ENCODE results near the gene KCNA4. TPM values are rescaled to one million over a fixed set of nuclear protein-coding genes. Genes with fewer than 3 reads are reported as not detected.

Gene KCNA4
- total and polyA plus RNA-seq, 2 donors (not counting 3 experiments of a cell fraction or from before 2014, with no cell fraction given): not detected

GRCh38 chr11:30018495-30018894 is 1.7 kb upstream of the KCNA4 start:
- no peaks in the 10 kb centered on the region for H3K79me2 ChIP-seq (ENCODE audit: control insufficient read depth, insufficient read depth, low read length)
- ChIA-PET POLR2A (no interaction called here), CTCF (interaction anchor here (1.7 kb wide), 1 partner anchor 11 kb away, joined by 5 read pairs; no protein-coding TSS in a partner anchor)
- intact Hi-C loops (cut with micrococcal nuclease): loop anchor here (10.0 kb wide), 1 partner anchor 574 kb away; no protein-coding TSS in a partner anchor
- peaks cover 29 to 46% of the 10 kb centered on the region in 2 experiments for H3K27me3 ChIP-seq (ENCODE audit: control insufficient read depth in 2 of 2, insufficient read depth in 2 of 2, low read length in 2 of 2)
- H3K9ac ChIP-seq (replicated peaks; ENCODE audit: extremely low read depth, insufficient read depth, low read length): no peak overlapping the region
- FAIRE-seq: no peak
- H3K4me2 ChIP-seq (ENCODE audit: insufficient read depth, low read length): no peak overlapping the region
- no peaks in the 10 kb centered on the region for H3K4me1 ChIP-seq (ENCODE audit: control insufficient read depth, extremely low read depth, insufficient read depth, low read length)
- TF ChIP-seq MAX (IDR thresholded peaks at IDR 0.05; ENCODE audit: insufficient read depth, insufficient read length) (no peak), FOS (IDR thresholded peaks at IDR 0.05; ENCODE audit: borderline replicate concordance, insufficient read depth, low read length) (no peak)
- H3K4me3 ChIP-seq (replicated peaks in 1 of 3; ENCODE audit: insufficient read depth in 1 of 3, low read depth in 1 of 3, low read length in 3 of 3): no peak overlapping the region
- no peak for DNase-seq (ENCODE audit: low read depth, low spot score)
- no TSS peak for BruUV-seq (replicated peaks)
- H3K9me1 ChIP-seq (replicated peaks; ENCODE audit: control insufficient read depth, extremely low read depth, insufficient read depth, low read length): no peaks in the 10 kb centered on the region
- H3K27ac ChIP-seq (ENCODE audit: insufficient read depth, low read depth, low read length): no peak overlapping the region
- no peak overlapping the region for H2AFZ ChIP-seq (ENCODE audit: low read depth, low read length)
- dilution Hi-C loops (cut with MboI; ENCODE audit: extremely low pct_ligation_motif_present, low sequenced_read_pairs): no loop called here
- H3K9me3 ChIP-seq (replicated peaks; ENCODE audit: control insufficient read depth, insufficient read depth, low read length): no peaks in the 10 kb centered on the region
- H3K36me3 ChIP-seq (ENCODE audit: control insufficient read depth in 2 of 2, extremely low read depth in 1 of 2, insufficient read depth in 2 of 2, low read length in 2 of 2): no peaks in the 10 kb centered on the region
- H4K20me1 ChIP-seq (replicated peaks; ENCODE audit: control insufficient read depth, extremely low read depth, insufficient read depth, low read length): no peaks in the 10 kb centered on the region

- H3K4me2 ChIP-seq (ENCODE audit: insufficient read depth, low read length): no peak overlapping the region
- CTCF ChIA-PET: interaction anchor here (1.7 kb wide), 1 partner anchor 12 kb away, joined by 5 read pairs; no protein-coding TSS in a partner anchor
These were observed 640 bp upstream of the KCNA4 start for GRCh38 chr11:30017445-30017895.

More at GRCh38 chr11:30017445-30017895, 640 bp upstream of the KCNA4 start:
- H4K20me1 ChIP-seq (replicated peaks; ENCODE audit: control insufficient read depth, extremely low read depth, insufficient read depth, low read length): no peaks in the 10 kb centered on the region
- no peaks in the 10 kb centered on the region for H3K9me3 ChIP-seq (replicated peaks; ENCODE audit: control insufficient read depth, insufficient read depth, low read length)
- no peaks in the 10 kb centered on the region for H3K9me1 ChIP-seq (replicated peaks; ENCODE audit: control insufficient read depth, extremely low read depth, insufficient read depth, low read length)
- no peaks in the 10 kb centered on the region for H3K4me1 ChIP-seq (ENCODE audit: control insufficient read depth, extremely low read depth, insufficient read depth, low read length)
- no peak for FAIRE-seq
- H2AFZ ChIP-seq (ENCODE audit: low read depth, low read length): no peak overlapping the region
- H3K79me2 ChIP-seq (ENCODE audit: control insufficient read depth, insufficient read depth, low read length): no peaks in the 10 kb centered on the region
- no peaks in the 10 kb centered on the region for H3K36me3 ChIP-seq (ENCODE audit: control insufficient read depth in 2 of 2, extremely low read depth in 1 of 2, insufficient read depth in 2 of 2, low read length in 2 of 2)
- intact Hi-C loops (cut with micrococcal nuclease) (loop anchor here (10.0 kb wide), 1 partner anchor 573 kb away; no protein-coding TSS in a partner anchor), dilution Hi-C loops (cut with MboI; ENCODE audit: extremely low pct_ligation_motif_present, low sequenced_read_pairs) (no loop called here)
- no peak overlapping the region for H3K4me3 ChIP-seq (replicated peaks in 1 of 3; ENCODE audit: insufficient read depth in 1 of 3, low read depth in 1 of 3, low read length in 3 of 3)
- POLR2A ChIA-PET: no interaction called here
- DNase-seq (ENCODE audit: low read depth, low spot score): no peak
- no peak overlapping the region for H3K9ac ChIP-seq (replicated peaks; ENCODE audit: extremely low read depth, insufficient read depth, low read length)
- TF ChIP-seq EZH2 (IDR thresholded peaks at IDR 0.05; ENCODE audit: borderline replicate concordance, low read depth, low read length, severe bottlenecking): peak; percentile 84
- TF ChIP-seq MAX (IDR thresholded peaks at IDR 0.05; ENCODE audit: insufficient read depth, insufficient read length): no peak
- H3K27ac ChIP-seq (ENCODE audit: insufficient read depth, low read depth, low read length): no peak overlapping the region
- no TSS peak for BruUV-seq (replicated peaks)
- H3K27me3 ChIP-seq (ENCODE audit: control insufficient read depth in 2 of 2, insufficient read depth in 2 of 2, low read length in 2 of 2): peaks cover 29 to 46% of the 10 kb centered on the region in 2 experiments

Data from endothelial cell of umbilical vein (primary cell).